ENCODE results near the gene ADPRH.

DNA sequence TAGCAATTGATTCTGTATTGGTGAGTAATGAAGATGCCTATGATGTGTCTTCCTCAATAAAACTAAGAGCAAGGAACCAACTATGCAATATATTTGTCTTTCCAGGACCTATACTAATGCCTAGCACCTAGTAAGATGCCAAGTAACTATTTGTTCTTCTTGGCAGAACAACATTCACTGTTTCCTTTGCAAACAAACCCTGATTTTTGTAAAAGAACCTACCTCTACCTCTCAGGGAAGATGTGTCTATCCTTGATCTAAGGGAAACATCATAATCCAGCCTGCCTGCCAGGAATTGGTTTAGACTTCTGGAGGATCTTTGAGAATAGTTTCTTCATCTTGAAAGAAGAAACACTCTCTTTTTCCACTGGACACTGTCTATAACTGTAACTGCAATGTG is 3.8 kb upstream of the ADPRH start:
- TF ChIP-seq, protein P1, sequence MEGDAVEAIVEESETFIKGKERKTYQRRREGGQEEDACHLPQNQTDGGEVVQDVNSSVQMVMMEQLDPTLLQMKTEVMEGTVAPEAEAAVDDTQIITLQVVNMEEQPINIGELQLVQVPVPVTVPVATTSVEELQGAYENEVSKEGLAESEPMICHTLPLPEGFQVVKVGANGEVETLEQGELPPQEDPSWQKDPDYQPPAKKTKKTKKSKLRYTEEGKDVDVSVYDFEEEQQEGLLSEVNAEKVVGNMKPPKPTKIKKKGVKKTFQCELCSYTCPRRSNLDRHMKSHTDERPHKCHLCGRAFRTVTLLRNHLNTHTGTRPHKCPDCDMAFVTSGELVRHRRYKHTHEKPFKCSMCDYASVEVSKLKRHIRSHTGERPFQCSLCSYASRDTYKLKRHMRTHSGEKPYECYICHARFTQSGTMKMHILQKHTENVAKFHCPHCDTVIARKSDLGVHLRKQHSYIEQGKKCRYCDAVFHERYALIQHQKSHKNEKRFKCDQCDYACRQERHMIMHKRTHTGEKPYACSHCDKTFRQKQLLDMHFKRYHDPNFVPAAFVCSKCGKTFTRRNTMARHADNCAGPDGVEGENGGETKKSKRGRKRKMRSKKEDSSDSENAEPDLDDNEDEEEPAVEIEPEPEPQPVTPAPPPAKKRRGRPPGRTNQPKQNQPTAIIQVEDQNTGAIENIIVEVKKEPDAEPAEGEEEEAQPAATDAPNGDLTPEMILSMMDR (IDR thresholded peaks at IDR 0.05): no peak
- no peak for TF ChIP-seq POLR2A (IDR thresholded peaks at IDR 0.05)
